LNCaP clone FGC (cell line): ENCODE data around the gene PCDHB6.
"Not testable (repeated sequence)": the region's sequence is repeated elsewhere in the genome, so short reads cannot be mapped to it uniquely, and the experiment has no call there.

Source experiments
- DNase-seq: peaks from one replicate; pipeline ENCODE4 v3.0.0-alpha.2; 2011; ENCODE audit warnings: low read depth
- H3K4me3 ChIP-seq: 2 replicates; pipeline ENCODE4 v1.5.1; 2011; ENCODE audit warnings: mild to moderate bottlenecking, low read depth, low read length, control low read depth
- CTCF ChIP-seq: IDR thresholded peaks from 2 replicates; pipeline ENCODE4 v1.5.1; 2012; ENCODE audit warnings: mild to moderate bottlenecking; ENCODE audit not compliant: control insufficient read depth, insufficient read depth; ENCODE audit errors: extremely low read depth

The PCDHB6 gene

GRCh38 chr5:141150993-141151325 lies 1.1 kb downstream of the PCDHB6 start:
- no peak for TF ChIP-seq CTCF
- no peak for DNase-seq
- no peak overlapping the region for H3K4me3 ChIP-seq

GRCh38 chr5:141151632-141152031 lies 1.8 kb downstream of the PCDHB6 start:
- H3K4me3 ChIP-seq, DNase-seq: not testable (repeated sequence)

GRCh38 chr5:141152096-141152495 lies 2.2 kb downstream of the PCDHB6 start:
- not testable (repeated sequence) for H3K4me3 ChIP-seq

GRCh38 chr5:141155540-141156374 lies 5.9 kb downstream of the PCDHB6 start:
- TF ChIP-seq CTCF = 0 out of 2 replicates have a peak, but pooled peaks have one; percentile 15
- DNase-seq = no peak

More at GRCh38 chr5:141152096-141152495, 2.2 kb downstream of the PCDHB6 start:
- DNase-seq = not testable (repeated sequence)

GRCh38 chr5:141157356-141157755 lies 7.5 kb downstream of the PCDHB6 start:
- not testable (repeated sequence) for DNase-seq, H3K4me3 ChIP-seq

More at GRCh38 chr5:141155540-141156374, 5.9 kb downstream of the PCDHB6 start:
- H3K4me3 ChIP-seq = no peak overlapping the region

- DNase-seq, H3K4me3 ChIP-seq: not testable (repeated sequence)
Measured at GRCh38 chr5:141157901-141158300, 8.0 kb downstream of the PCDHB6 start.

GRCh38 chr5:141172381-141173204 lies 22.7 kb downstream of the PCDHB6 start, which contains the start of gene PCDHB7:
Gene PCDHB7, plus strand, starts transcription at chr5:141172644. Its CDS starts 192 bp downstream, at chr5:141172836.
- no peak within 1 kb of the TSS for H3K4me3 ChIP-seq
- TF ChIP-seq CTCF = peak; percentile 79
- DNase-seq = no peak

GRCh38 chr5:141174291-141175104 lies 24.6 kb downstream of the PCDHB6 start:
- H3K4me3 ChIP-seq, DNase-seq: not testable (repeated sequence)

GRCh38 chr5:141175933-141176332 lies 26.1 kb downstream of the PCDHB6 start:
- H3K4me3 ChIP-seq = no peak overlapping the region
- TF ChIP-seq CTCF = no peak
- DNase-seq = no peak
